SK-N-SH (cell line): Measurements from ENCODE around the gene BMP5. TPM values are rescaled to one million over a fixed set of nuclear protein-coding genes. Genes with fewer than 3 reads are reported as not detected.

Experiments used
- CTCF ChIA-PET: fragments of 300-600, 350-600 bp; formaldehyde crosslinking; extraction: SDS; loops from one replicate; lab custom pipeline; 2021; lab: Yijun Ruan, JAX
- POLR2A ChIA-PET: fragments of 350-600 bp; sonication (Branson Sonifier 250); formaldehyde crosslinking; extraction: SDS; loops from one replicate; lab custom pipeline; 2020; ENCODE audit warnings: antibody characterized with exemption, inconsistent platforms; lab: Yijun Ruan, JAX
- DNase-seq: peaks from one replicate; pipeline ENCODE4 v3.0.0; 2012
- H2AFZ ChIP-seq: fragments of 200-600 bp; sonication (generic); 2 replicates; pipeline ENCODE4 v1.8.1; 2016; ENCODE audit warnings: antibody characterized with exemption, mild to moderate bottlenecking, low read depth
- H3F3A ChIP-seq: fragments of 200-600 bp; sonication (generic); replicated peaks from 2 replicates; pipeline ENCODE3; 2016; ENCODE audit warnings: antibody characterized with exemption, mild to moderate bottlenecking; ENCODE audit not compliant: insufficient read depth
- H3K27ac ChIP-seq, 2 experiments: fragments of 200-500 bp in 1 of 2; fragments of 200-600 bp in 1 of 2; sonication (Bioruptor generic) in 1 of 2; sonication (generic), shearing (Covaris generic) in 1 of 2; 2 replicates each; pipeline versions ENCODE4 v1.5.1 to v1.6.1; 2014 to 2016; ENCODE audit warnings: low read depth in 2 of 2, inconsistent platforms in 1 of 2, low read length in 1 of 2, mild to moderate bottlenecking in 1 of 2, mixed read lengths in 1 of 2
- H3K27me3 ChIP-seq: fragments of 200-600 bp; sonication (generic), shearing (Covaris generic); 2 replicates; pipeline ENCODE4 v1.6.1; 2016; ENCODE audit warnings: mixed run types; ENCODE audit not compliant: insufficient read depth
- H3K36me3 ChIP-seq, 2 experiments: fragments of 200-500 bp in 1 of 2; fragments of 200-600 bp in 1 of 2; sonication (Bioruptor generic) in 1 of 2; sonication (generic) in 1 of 2; replicated peaks in 1 of 2; 2 replicates each; pipeline versions ENCODE3 to v1.5.1; 2014 to 2016; ENCODE audit warnings: low read length in 1 of 2, mild to moderate bottlenecking in 1 of 2; ENCODE audit not compliant: insufficient read depth in 2 of 2, control insufficient read depth in 1 of 2
- H3K4me1 ChIP-seq, 2 experiments: fragments of 200-500 bp in 1 of 2; fragments of 200-600 bp in 1 of 2; sonication (Bioruptor generic) in 1 of 2; sonication (generic), shearing (Covaris generic) in 1 of 2; 2 replicates each; pipeline versions ENCODE4 v1.5.1 to v1.6.1; 2014 to 2016; ENCODE audit warnings: low read depth in 1 of 2, low read length in 1 of 2, mixed run types in 1 of 2; ENCODE audit not compliant: insufficient read depth in 2 of 2, control insufficient read depth in 1 of 2
- H3K4me2 ChIP-seq: fragments of 200-600 bp; sonication (generic), shearing (Covaris generic); 2 replicates; pipeline ENCODE4 v1.6.1; 2017; ENCODE audit warnings: mixed run types
- H3K4me3 ChIP-seq, 2 experiments: fragments of 200-500 bp in 1 of 2; fragments of 200-600 bp in 1 of 2; sonication (Bioruptor generic) in 1 of 2; sonication (generic), shearing (Covaris generic) in 1 of 2; 2 replicates each; pipeline versions ENCODE4 v1.5.1 to v1.8.1; 2014 to 2016; ENCODE audit warnings: low read depth in 2 of 2, inconsistent platforms in 1 of 2, low read length in 1 of 2, mild to moderate bottlenecking in 1 of 2, mixed read lengths in 1 of 2, moderate library complexity in 1 of 2
- H3K79me2 ChIP-seq: fragments of 200-600 bp; sonication (generic); 2 replicates; pipeline ENCODE4 v1.8.1; 2017; ENCODE audit warnings: mild to moderate bottlenecking; ENCODE audit not compliant: insufficient read depth
- H3K9ac ChIP-seq: fragments of 200-600 bp; sonication (generic); 2 replicates; pipeline ENCODE4 v1.6.1; 2017; ENCODE audit warnings: mixed run types
- H3K9me2 ChIP-seq: fragments of 200-600 bp; sonication (generic); 2 replicates; pipeline ENCODE4 v1.6.1; 2017; ENCODE audit warnings: mixed run types
- H3K9me3 ChIP-seq: fragments of 200-600 bp; sonication (generic); 2 replicates; pipeline ENCODE4 v1.6.1; 2017; ENCODE audit warnings: mixed run types, mild to moderate bottlenecking, moderate library complexity
- H4K20me1 ChIP-seq: fragments of 200-600 bp; sonication (generic); 2 replicates; pipeline ENCODE4 v1.6.1; 2017; ENCODE audit warnings: mild to moderate bottlenecking, mixed run types; ENCODE audit not compliant: insufficient read depth
- FOSL2 ChIP-seq: IDR thresholded peaks from 2 replicates; pipeline ENCODE4 v1.4.0; 2012; ENCODE audit warnings: low read depth, mild to moderate bottlenecking, moderate library complexity, borderline replicate concordance
- SIN3A ChIP-seq: IDR thresholded peaks from 2 replicates; pipeline ENCODE4 v1.6.1; 2012; ENCODE audit warnings: low read depth, mild to moderate bottlenecking, low read length, moderate library complexity, borderline replicate concordance
- YY1 ChIP-seq: IDR thresholded peaks from 2 replicates; pipeline ENCODE4 v1.4.0; 2012; ENCODE audit warnings: low read depth, mild to moderate bottlenecking
- WGBS: methylation state at CpG from one replicate; pipeline ENCODE4 v1.1.6; 2017; ENCODE audit warnings: low lambda C conversion rate; 5-methylcytosine and 5-hydroxymethylcytosine counted together
- polyA plus RNA-seq, 3 experiments: library from polyadenylated mRNA; depleted of rRNA; stranded (reverse); fragments of >200 nt; gene quantifications; 2 replicates each; pipeline ENCODE4 v1.2.3, GENCODE V29; 2012

Gene BMP5
- polyA plus RNA-seq, 1 of the 3 experiments (the other 2 are of a cell fraction): 0.05 TPM

- CTCF ChIA-PET: no interaction called here
- Histone ChIP-seq H3K79me2 (no peaks in the 10 kb centered on the region), H3K9ac (no peak overlapping the region)
Measured at GRCh38 chr6:55704421-55704820, 171.0 kb downstream of the BMP5 start.

More at GRCh38 chr6:55704421-55704820, 171.0 kb downstream of the BMP5 start:
- no peak overlapping the region for H2AFZ ChIP-seq
- no peaks in the 10 kb centered on the region for H3F3A ChIP-seq
- H3K4me3 ChIP-seq: no peak overlapping the region
- no peaks in the 10 kb centered on the region for H3K9me3 ChIP-seq
- no peaks in the 10 kb centered on the region for H3K9me2 ChIP-seq
- TF ChIP-seq YY1: no peak
- TF ChIP-seq FOSL2: peak; percentile 21; the same call in 1 of the 2 replicates
- no peak for TF ChIP-seq SIN3A
- H3K4me1 ChIP-seq: no peaks in the 10 kb centered on the region
- WGBS: 19% methylated on average over 1 of the region's 1 CpG
- H3K36me3 ChIP-seq: no peaks in the 10 kb centered on the region
- no peak overlapping the region for H3K4me2 ChIP-seq
- POLR2A ChIA-PET: no interaction called here
- no peak overlapping the region for H3K27ac ChIP-seq
- H3K27me3 ChIP-seq: no peaks in the 10 kb centered on the region
- DNase-seq: no peak
- H4K20me1 ChIP-seq: no peaks in the 10 kb centered on the region
